Measurements from ENCODE around the gene RNF126. TPM values are rescaled to one million over a fixed set of nuclear protein-coding genes. Genes with fewer than 3 reads are reported as not detected.

The RNF126 gene
- total RNA-seq, 1 experiment from 2014 or later: 38.8 TPM

- H3K9me3 ChIP-seq (replicated peaks): no peaks in the 10 kb centered on the region
- H3K36me3 ChIP-seq: peaks cover 37% of the 10 kb centered on the region
- DNase-seq: no peak
- no peak overlapping the region for H3K4me3 ChIP-seq
- no peaks in the 10 kb centered on the region for H3K27me3 ChIP-seq
- no peaks in the 10 kb centered on the region for H3K4me1 ChIP-seq
- H3K27ac ChIP-seq: no peak overlapping the region
Measured at GRCh38 chr19:648305-648704, 14.7 kb downstream of the RNF126 start.

- no peak for DNase-seq
- Histone ChIP-seq H3K27ac (no peak overlapping the region), H3K4me3 (no peak overlapping the region), H3K9me3 (replicated peaks) (no peaks in the 10 kb centered on the region), H3K36me3 (peaks cover 37% of the 10 kb centered on the region), H3K4me1 (no peaks in the 10 kb centered on the region), H3K27me3 (no peaks in the 10 kb centered on the region)
Measured at GRCh38 chr19:647566-648284, 15.3 kb downstream of the RNF126 start.

GRCh38 chr19:646779-647565 is 16.0 kb downstream of the RNF126 start:
- H3K36me3 ChIP-seq: peaks cover 37% of the 10 kb centered on the region
- no peaks in the 10 kb centered on the region for H3K9me3 ChIP-seq (replicated peaks)
- H3K4me3 ChIP-seq: no peak overlapping the region
- no peaks in the 10 kb centered on the region for H3K4me1 ChIP-seq
- DNase-seq: no peak
- no peak overlapping the region for H3K27ac ChIP-seq
- no peaks in the 10 kb centered on the region for H3K27me3 ChIP-seq

GRCh38 chr19:645912-646778 is 16.9 kb downstream of the RNF126 start:
- H3K36me3 ChIP-seq: peaks cover 37% of the 10 kb centered on the region
- DNase-seq: no peak

DNA sequence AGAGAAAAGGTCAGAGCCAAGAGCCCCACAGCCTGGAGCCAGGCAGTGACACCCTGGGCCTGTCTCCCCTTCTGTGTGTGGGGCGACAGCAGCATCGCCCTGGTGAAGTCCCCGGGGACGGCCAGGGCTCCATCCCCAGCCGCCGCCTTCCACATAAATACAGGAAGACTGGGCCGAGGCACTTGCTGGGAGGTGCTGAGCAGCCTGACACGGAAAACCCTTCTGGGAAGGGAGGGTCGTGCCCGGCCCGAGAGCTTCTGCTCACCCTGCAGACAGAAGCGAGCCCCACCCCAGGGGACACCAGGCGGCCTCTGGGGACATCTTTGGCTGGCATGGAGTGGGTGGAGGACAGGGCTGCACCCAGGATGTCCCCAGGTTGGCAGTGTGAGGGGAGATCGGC is 18.2 kb downstream of the RNF126 start:
- no peak overlapping the region for H3K27ac ChIP-seq
- H3K9me3 ChIP-seq (replicated peaks): no peaks in the 10 kb centered on the region
- H3K36me3 ChIP-seq: peaks cover 34% of the 10 kb centered on the region
- no peak for DNase-seq
- H3K4me1 ChIP-seq: no peaks in the 10 kb centered on the region
- no peaks in the 10 kb centered on the region for H3K27me3 ChIP-seq
- no peak overlapping the region for H3K4me3 ChIP-seq

More at GRCh38 chr19:645912-646778, 16.9 kb downstream of the RNF126 start:
- no peak overlapping the region for H3K4me3 ChIP-seq
- no peaks in the 10 kb centered on the region for H3K27me3 ChIP-seq
- no peak overlapping the region for H3K27ac ChIP-seq
- no peaks in the 10 kb centered on the region for H3K4me1 ChIP-seq
- no peaks in the 10 kb centered on the region for H3K9me3 ChIP-seq (replicated peaks)

DNA sequence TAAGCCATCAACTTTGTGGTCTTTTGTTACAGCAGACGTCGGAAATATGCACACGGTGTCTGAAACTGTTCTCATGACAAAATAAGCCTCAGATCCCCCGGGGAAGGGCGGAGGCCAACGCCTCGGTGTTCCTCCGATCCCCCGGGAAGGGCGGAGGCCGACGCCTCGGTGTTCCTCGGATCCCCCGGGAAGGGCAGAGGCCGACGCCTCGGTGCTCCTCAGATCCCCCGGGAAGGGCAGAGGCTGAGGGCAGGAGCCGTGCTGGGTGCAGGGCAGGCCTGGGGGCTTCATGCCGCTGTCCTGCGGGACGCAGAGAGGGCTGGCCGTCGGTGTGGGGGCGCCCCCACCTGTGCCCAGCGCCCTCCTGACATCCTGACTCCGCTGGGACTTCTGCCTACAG is 18.7 kb downstream of the RNF126 start:
- Histone ChIP-seq H3K9me3 (replicated peaks) (no peaks in the 10 kb centered on the region), H3K27ac (no peak overlapping the region), H3K4me3 (no peak overlapping the region), H3K27me3 (no peaks in the 10 kb centered on the region), H3K36me3 (peaks cover 33% of the 10 kb centered on the region), H3K4me1 (no peaks in the 10 kb centered on the region)
- DNase-seq: no peak

- DNase-seq: no peak
- H3K4me3 ChIP-seq: no peak overlapping the region
- H3K36me3 ChIP-seq: peaks cover 26% of the 10 kb centered on the region
- no peaks in the 10 kb centered on the region for H3K9me3 ChIP-seq (replicated peaks)
- H3K27ac ChIP-seq: no peak overlapping the region
- H3K4me1 ChIP-seq: no peaks in the 10 kb centered on the region
- H3K27me3 ChIP-seq: no peaks in the 10 kb centered on the region
Measured at GRCh38 chr19:643736-644135, 19.3 kb downstream of the RNF126 start.

- Histone ChIP-seq H3K9me3 (replicated peaks) (no peaks in the 10 kb centered on the region), H3K36me3 (peaks cover 22% of the 10 kb centered on the region), H3K27ac (no peak overlapping the region), H3K4me1 (no peaks in the 10 kb centered on the region), H3K4me3 (no peak overlapping the region), H3K27me3 (no peaks in the 10 kb centered on the region)
- no peak for DNase-seq
Measured at GRCh38 chr19:642767-643727, 20.0 kb downstream of the RNF126 start.

DNA sequence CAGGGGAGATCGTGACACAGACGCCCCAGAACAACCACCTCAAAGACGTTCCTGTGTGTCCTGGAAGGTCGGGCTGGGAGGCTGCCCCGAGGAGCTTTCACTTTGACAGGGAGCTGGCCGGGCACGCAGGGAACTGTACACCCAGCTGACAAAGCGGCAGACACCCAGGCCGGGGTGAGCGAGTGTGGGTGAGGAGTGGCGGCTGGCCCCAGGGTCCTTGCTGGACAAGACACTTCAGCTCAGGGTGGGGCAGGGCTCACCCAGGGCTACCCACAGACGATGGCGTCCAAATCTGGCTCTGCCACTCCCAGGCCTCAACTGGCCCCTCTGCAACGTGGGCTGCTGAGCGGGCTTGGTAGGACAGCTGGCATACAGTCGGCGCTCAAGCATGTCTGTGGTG is 21.3 kb downstream of the RNF126 start:
- Histone ChIP-seq H3K4me1 (no peaks in the 10 kb centered on the region), H3K27ac (no peak overlapping the region), H3K4me3 (no peak overlapping the region), H3K36me3 (peaks cover 14% of the 10 kb centered on the region), H3K9me3 (replicated peaks) (no peaks in the 10 kb centered on the region), H3K27me3 (no peaks in the 10 kb centered on the region)
- DNase-seq: no peak

DNA sequence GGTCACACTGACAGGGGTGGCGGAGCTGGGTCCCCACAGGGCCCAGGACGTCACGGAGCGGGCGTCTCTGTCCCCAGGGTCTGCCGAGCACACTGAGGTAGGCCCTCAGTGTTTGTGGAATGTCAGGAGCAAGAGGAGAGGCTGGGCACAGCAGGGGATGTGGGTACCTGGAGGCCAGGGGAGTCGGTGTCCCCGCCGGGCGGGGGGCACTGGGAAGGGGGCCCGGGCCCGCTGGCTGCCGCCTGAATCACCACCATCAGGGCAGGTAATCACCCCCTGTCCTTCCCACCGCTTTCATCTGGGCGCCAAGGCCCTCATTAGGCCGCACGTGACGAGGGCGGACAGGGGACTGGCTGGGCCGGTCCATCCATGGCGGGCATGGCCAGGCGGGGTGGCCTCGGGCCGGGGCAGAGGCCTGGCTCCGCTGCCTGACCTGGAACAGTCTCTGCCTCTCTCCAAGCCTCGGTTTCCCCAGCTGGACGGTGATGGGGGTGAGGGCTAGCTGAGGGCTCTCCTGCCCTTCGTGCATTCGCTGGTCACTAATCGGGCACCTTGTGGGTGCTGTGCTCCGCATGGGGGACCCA is 22.3 kb downstream of the RNF126 start:
- H3K4me1 ChIP-seq: no peaks in the 10 kb centered on the region
- no peaks in the 10 kb centered on the region for H3K27me3 ChIP-seq
- no peak overlapping the region for H3K4me3 ChIP-seq
- no peaks in the 10 kb centered on the region for H3K9me3 ChIP-seq (replicated peaks)
- peaks cover 10% of the 10 kb centered on the region; the same call in 1 of the 2 replicates for H3K36me3 ChIP-seq
- DNase-seq: no peak
- no peak overlapping the region for H3K27ac ChIP-seq

DNA sequence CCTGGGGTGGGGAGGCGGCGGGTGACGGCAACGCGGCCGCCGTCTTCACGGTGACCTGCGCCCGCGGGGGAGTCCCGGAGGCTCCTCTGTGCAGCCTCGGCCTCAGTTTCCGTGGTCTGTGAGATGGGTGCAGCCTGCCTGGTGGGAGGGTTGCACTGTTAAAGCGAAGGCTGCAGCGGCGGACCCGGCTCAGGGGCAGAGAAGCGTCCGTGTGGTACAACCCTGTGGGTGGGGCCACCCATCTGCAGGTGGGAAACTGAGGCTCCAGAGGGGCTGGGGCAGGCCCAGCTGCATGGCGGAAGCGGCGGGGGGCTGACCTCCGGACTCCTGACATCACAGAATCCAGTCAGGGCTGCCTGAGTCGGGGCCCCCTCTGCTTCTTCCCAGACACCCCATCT is 22.9 kb downstream of the RNF126 start:
- Histone ChIP-seq H3K4me3 (no peak overlapping the region), H3K9me3 (replicated peaks) (no peaks in the 10 kb centered on the region), H3K27ac (no peak overlapping the region), H3K36me3 (peaks cover 7% of the 10 kb centered on the region; the same call in 1 of the 2 replicates), H3K4me1 (no peaks in the 10 kb centered on the region), H3K27me3 (no peaks in the 10 kb centered on the region)
- no peak for DNase-seq

- Histone ChIP-seq H3K4me3 (no peak within 1 kb of the TSS), H3K27me3 (no peaks in the 10 kb centered on the region), H3K4me1 (no peaks in the 10 kb centered on the region), H3K27ac (no peak within 1 kb of the TSS), H3K36me3 (peaks cover 2% of the 10 kb centered on the region; the same call in 1 of the 2 replicates), H3K9me3 (replicated peaks) (no peaks in the 10 kb centered on the region)
- DNase-seq: no peak
Measured at GRCh38 chr19:639253-640160, 23.5 kb downstream of the RNF126 start, which contains the start of gene FGF22. Gene FGF22, plus strand, starts transcription at chr19:639879. Its CDS starts 47 bp downstream, at chr19:639926.

DNA sequence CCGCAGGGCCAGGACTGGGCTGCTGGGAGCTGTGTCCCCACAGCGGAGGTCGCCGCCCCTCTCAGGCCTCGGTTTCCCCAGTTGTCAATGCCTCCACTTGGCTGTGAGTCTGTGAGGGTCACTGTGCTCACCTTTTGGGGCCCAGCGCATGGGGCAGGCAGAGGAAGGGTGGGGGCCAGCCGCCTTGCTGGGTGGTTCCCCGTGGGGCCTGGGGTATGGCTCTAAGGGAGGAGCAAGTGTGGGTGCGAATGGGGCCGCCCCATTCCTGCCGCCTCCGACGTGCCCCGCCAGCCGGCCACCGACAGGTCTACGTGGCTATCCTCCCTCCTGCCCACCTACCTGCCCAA is 24.1 kb downstream of the RNF126 start:
- H3K27ac ChIP-seq: no peak overlapping the region
- H3K4me1 ChIP-seq: no peaks in the 10 kb centered on the region
- H3K9me3 ChIP-seq (replicated peaks): no peaks in the 10 kb centered on the region
- no peak overlapping the region for H3K4me3 ChIP-seq
- no peak for DNase-seq
- no peaks in the 10 kb centered on the region for H3K27me3 ChIP-seq
- no peaks in the 10 kb centered on the region for H3K36me3 ChIP-seq

Measured in SJCRH30 (cell line).